NB4 (cell line): ENCODE measurements around the gene LRRC4C.

Experiments used
- POLR2A ChIP-seq: IDR thresholded peaks from 2 replicates; pipeline ENCODE4 v1.6.1; 2011; ENCODE audit warnings: mild to moderate bottlenecking; ENCODE audit not compliant: insufficient read length; ENCODE audit errors: extremely low read depth
- TF ChIP-seq, protein P1 (sequence below): IDR thresholded peaks from one replicate; pipeline ENCODE4 v1.5.1; 2012; ENCODE audit warnings: low read depth, low read length
- TF ChIP-seq, protein P2 (sequence below): IDR thresholded peaks from 2 replicates; pipeline ENCODE4 v1.6.1; 2011; ENCODE audit warnings: low read depth, low read length

DNA sequence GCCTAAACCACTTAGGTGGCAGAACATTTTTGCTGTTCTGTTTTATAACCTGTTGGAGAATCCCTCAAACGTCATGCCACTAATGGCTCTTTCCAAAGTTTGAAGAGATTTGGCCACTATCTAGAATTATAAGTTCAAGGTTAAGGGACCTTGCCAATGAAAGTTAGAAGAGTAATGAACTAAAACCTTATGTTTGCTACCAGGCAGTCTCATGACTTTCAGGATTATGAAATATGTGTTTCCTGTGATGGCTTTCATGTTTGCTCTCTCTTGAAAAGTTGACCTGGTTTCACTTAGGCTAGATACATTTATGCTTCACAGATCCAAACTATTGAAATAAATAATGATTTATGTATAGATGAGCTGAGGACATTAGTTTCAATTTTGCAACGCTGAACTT lies 340.0 kb downstream of the LRRC4C start:
- TF ChIP-seq, protein P1, sequence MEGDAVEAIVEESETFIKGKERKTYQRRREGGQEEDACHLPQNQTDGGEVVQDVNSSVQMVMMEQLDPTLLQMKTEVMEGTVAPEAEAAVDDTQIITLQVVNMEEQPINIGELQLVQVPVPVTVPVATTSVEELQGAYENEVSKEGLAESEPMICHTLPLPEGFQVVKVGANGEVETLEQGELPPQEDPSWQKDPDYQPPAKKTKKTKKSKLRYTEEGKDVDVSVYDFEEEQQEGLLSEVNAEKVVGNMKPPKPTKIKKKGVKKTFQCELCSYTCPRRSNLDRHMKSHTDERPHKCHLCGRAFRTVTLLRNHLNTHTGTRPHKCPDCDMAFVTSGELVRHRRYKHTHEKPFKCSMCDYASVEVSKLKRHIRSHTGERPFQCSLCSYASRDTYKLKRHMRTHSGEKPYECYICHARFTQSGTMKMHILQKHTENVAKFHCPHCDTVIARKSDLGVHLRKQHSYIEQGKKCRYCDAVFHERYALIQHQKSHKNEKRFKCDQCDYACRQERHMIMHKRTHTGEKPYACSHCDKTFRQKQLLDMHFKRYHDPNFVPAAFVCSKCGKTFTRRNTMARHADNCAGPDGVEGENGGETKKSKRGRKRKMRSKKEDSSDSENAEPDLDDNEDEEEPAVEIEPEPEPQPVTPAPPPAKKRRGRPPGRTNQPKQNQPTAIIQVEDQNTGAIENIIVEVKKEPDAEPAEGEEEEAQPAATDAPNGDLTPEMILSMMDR: no peak
- TF ChIP-seq, protein P2, sequence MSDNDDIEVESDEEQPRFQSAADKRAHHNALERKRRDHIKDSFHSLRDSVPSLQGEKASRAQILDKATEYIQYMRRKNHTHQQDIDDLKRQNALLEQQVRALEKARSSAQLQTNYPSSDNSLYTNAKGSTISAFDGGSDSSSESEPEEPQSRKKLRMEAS: no peak
- TF ChIP-seq POLR2A: no peak
